SJSA1 (cell line): Measurements from ENCODE around the gene FNTB. TPM values are rescaled to one million over a fixed set of nuclear protein-coding genes. Genes with fewer than 3 reads are reported as not detected.

ENCODE experiments used
- DNase-seq, 2 experiments: peaks; one replicate each; pipeline ENCODE4 v3.0.0-alpha.2; 2015 to 2020; ENCODE audit warnings: low spot score in 2 of 2, low read depth in 1 of 2
- H3K27ac ChIP-seq: fragments of 250-450 bp; sonication (Bioruptor Pico); 2 replicates; pipeline ENCODE4 v1.5.1; 2020; ENCODE audit warnings: mild to moderate bottlenecking, moderate library complexity
- H3K27me3 ChIP-seq: fragments of 250-450 bp; sonication (Bioruptor Pico); replicated peaks from 2 replicates; pipeline ENCODE4 v1.5.1; 2020; ENCODE audit warnings: mild to moderate bottlenecking, moderate library complexity
- H3K36me3 ChIP-seq: fragments of 250-450 bp; sonication (Bioruptor Pico); 2 replicates; pipeline ENCODE4 v1.5.1; 2020; ENCODE audit warnings: mild to moderate bottlenecking
- H3K4me1 ChIP-seq: fragments of 250-450 bp; sonication (Bioruptor Pico); replicated peaks from 2 replicates; pipeline ENCODE4 v1.6.1; 2021; ENCODE audit warnings: mild to moderate bottlenecking
- H3K4me3 ChIP-seq: fragments of 250-450 bp; sonication (Bioruptor Pico); 2 replicates; pipeline ENCODE4 v1.5.1; 2020; ENCODE audit warnings: mild to moderate bottlenecking
- H3K9me3 ChIP-seq: fragments of 250-450 bp; sonication (Bioruptor Pico); replicated peaks from 2 replicates; pipeline ENCODE4 v1.5.1; 2020; ENCODE audit warnings: mild to moderate bottlenecking
- total RNA-seq: library from RNA; depleted of rRNA; stranded (reverse); fragments of >200 nt; shearing (Covaris generic); gene quantifications from 2 replicates; pipeline ENCODE4 v1.2.3, GENCODE V29; 2014

FNTB gene
- total RNA-seq, 1 experiment from 2014 or later: 7.4 TPM

- Histone ChIP-seq H3K9me3 (no peaks in the 10 kb centered on the region), H3K36me3 (no peaks in the 10 kb centered on the region; the same call in 1 of the 2 replicates), H3K4me3 (no peak overlapping the region), H3K27me3 (no peaks in the 10 kb centered on the region), H3K27ac (no peak overlapping the region), H3K4me1 (no peaks in the 10 kb centered on the region)
- DNase-seq: no peak
Measured at GRCh38 chr14:64947710-64948611, 38.7 kb upstream of the FNTB start.

- Histone ChIP-seq H3K9me3 (no peaks in the 10 kb centered on the region), H3K4me1 (no peaks in the 10 kb centered on the region), H3K4me3 (no peak overlapping the region), H3K27me3 (no peaks in the 10 kb centered on the region), H3K36me3 (no peaks in the 10 kb centered on the region; the same call in 1 of the 2 replicates), H3K27ac (no peak overlapping the region)
- no peak for DNase-seq
Measured at GRCh38 chr14:64948612-64949210, 38.0 kb upstream of the FNTB start.

- DNase-seq: no peak
- Histone ChIP-seq H3K4me3 (no peak overlapping the region), H3K9me3 (no peaks in the 10 kb centered on the region), H3K36me3 (no peaks in the 10 kb centered on the region; the same call in 1 of the 2 replicates), H3K4me1 (no peaks in the 10 kb centered on the region), H3K27ac (no peak overlapping the region), H3K27me3 (no peaks in the 10 kb centered on the region)
Measured at GRCh38 chr14:64950889-64951288, 35.8 kb upstream of the FNTB start.

GRCh38 chr14:64951291-64951690, 35.4 kb upstream of the FNTB start:
- H3K9me3 ChIP-seq: no peaks in the 10 kb centered on the region
- DNase-seq: no peak
- H3K27me3 ChIP-seq: no peaks in the 10 kb centered on the region
- no peaks in the 10 kb centered on the region; the same call in 1 of the 2 replicates for H3K36me3 ChIP-seq
- no peaks in the 10 kb centered on the region for H3K4me1 ChIP-seq
- H3K27ac ChIP-seq: no peak overlapping the region
- no peak overlapping the region for H3K4me3 ChIP-seq

GRCh38 chr14:64951724-64952123, 35.0 kb upstream of the FNTB start:
- H3K36me3 ChIP-seq: no peaks in the 10 kb centered on the region; the same call in 1 of the 2 replicates

GRCh38 chr14:64952598-64953309, 33.9 kb upstream of the FNTB start:
- Histone ChIP-seq H3K27me3 (no peaks in the 10 kb centered on the region), H3K9me3 (no peaks in the 10 kb centered on the region), H3K27ac (no peak overlapping the region), H3K4me1 (no peaks in the 10 kb centered on the region), H3K36me3 (no peaks in the 10 kb centered on the region), H3K4me3 (no peak overlapping the region)
- no peak for DNase-seq

More at GRCh38 chr14:64951724-64952123, 35.0 kb upstream of the FNTB start:
- DNase-seq: no peak
- no peaks in the 10 kb centered on the region for H3K27me3 ChIP-seq
- H3K4me3 ChIP-seq: no peak overlapping the region
- no peaks in the 10 kb centered on the region for H3K9me3 ChIP-seq
- H3K27ac ChIP-seq: no peak overlapping the region
- H3K4me1 ChIP-seq: no peaks in the 10 kb centered on the region

- H3K9me3 ChIP-seq: no peaks in the 10 kb centered on the region
- H3K4me1 ChIP-seq: no peaks in the 10 kb centered on the region
- no peak overlapping the region for H3K4me3 ChIP-seq
- no peak overlapping the region for H3K27ac ChIP-seq
- no peaks in the 10 kb centered on the region for H3K36me3 ChIP-seq
- no peak for DNase-seq
- H3K27me3 ChIP-seq: no peaks in the 10 kb centered on the region
Measured at GRCh38 chr14:64953310-64953654, 33.4 kb upstream of the FNTB start.

GRCh38 chr14:64953661-64954060, 33.0 kb upstream of the FNTB start:
- no peaks in the 10 kb centered on the region for H3K9me3 ChIP-seq
- H3K36me3 ChIP-seq: no peaks in the 10 kb centered on the region
- H3K27ac ChIP-seq: no peak overlapping the region
- no peak overlapping the region for H3K4me3 ChIP-seq
- H3K4me1 ChIP-seq: no peaks in the 10 kb centered on the region
- DNase-seq: no peak
- no peaks in the 10 kb centered on the region for H3K27me3 ChIP-seq

GRCh38 chr14:64954491-64955240, 32.0 kb upstream of the FNTB start:
- DNase-seq: no peak
- H3K36me3 ChIP-seq: no peaks in the 10 kb centered on the region
- H3K4me1 ChIP-seq: no peaks in the 10 kb centered on the region
- no peak overlapping the region for H3K27ac ChIP-seq
- no peaks in the 10 kb centered on the region for H3K9me3 ChIP-seq
- H3K4me3 ChIP-seq: no peak overlapping the region
- no peaks in the 10 kb centered on the region for H3K27me3 ChIP-seq

- Histone ChIP-seq H3K4me3 (no peak overlapping the region), H3K36me3 (no peaks in the 10 kb centered on the region), H3K27ac (no peak overlapping the region), H3K27me3 (no peaks in the 10 kb centered on the region), H3K4me1 (no peaks in the 10 kb centered on the region), H3K9me3 (no peaks in the 10 kb centered on the region)
- no peak for DNase-seq
Measured at GRCh38 chr14:64955297-64955696, 31.4 kb upstream of the FNTB start.

GRCh38 chr14:64956697-64957406, 29.8 kb upstream of the FNTB start:
- no peaks in the 10 kb centered on the region for H3K36me3 ChIP-seq
- no peaks in the 10 kb centered on the region for H3K27me3 ChIP-seq
- H3K4me3 ChIP-seq: no peak overlapping the region
- H3K9me3 ChIP-seq: no peaks in the 10 kb centered on the region
- no peak for DNase-seq
- no peaks in the 10 kb centered on the region for H3K4me1 ChIP-seq
- no peak overlapping the region for H3K27ac ChIP-seq

GRCh38 chr14:64958201-64958600, 28.5 kb upstream of the FNTB start:
- H3K27ac ChIP-seq: no peak overlapping the region
- no peaks in the 10 kb centered on the region for H3K9me3 ChIP-seq
- no peak overlapping the region for H3K4me3 ChIP-seq
- no peaks in the 10 kb centered on the region for H3K27me3 ChIP-seq
- H3K36me3 ChIP-seq: no peaks in the 10 kb centered on the region
- no peak for DNase-seq
- no peaks in the 10 kb centered on the region for H3K4me1 ChIP-seq

GRCh38 chr14:64958743-64959142, 28.0 kb upstream of the FNTB start:
- H3K4me1 ChIP-seq: no peaks in the 10 kb centered on the region
- no peaks in the 10 kb centered on the region for H3K9me3 ChIP-seq
- H3K4me3 ChIP-seq: no peak overlapping the region
- no peaks in the 10 kb centered on the region for H3K36me3 ChIP-seq
- no peaks in the 10 kb centered on the region for H3K27me3 ChIP-seq
- H3K27ac ChIP-seq: no peak overlapping the region
- DNase-seq: no peak
